ENCODE results near the gene OR10A2.

DNA sequence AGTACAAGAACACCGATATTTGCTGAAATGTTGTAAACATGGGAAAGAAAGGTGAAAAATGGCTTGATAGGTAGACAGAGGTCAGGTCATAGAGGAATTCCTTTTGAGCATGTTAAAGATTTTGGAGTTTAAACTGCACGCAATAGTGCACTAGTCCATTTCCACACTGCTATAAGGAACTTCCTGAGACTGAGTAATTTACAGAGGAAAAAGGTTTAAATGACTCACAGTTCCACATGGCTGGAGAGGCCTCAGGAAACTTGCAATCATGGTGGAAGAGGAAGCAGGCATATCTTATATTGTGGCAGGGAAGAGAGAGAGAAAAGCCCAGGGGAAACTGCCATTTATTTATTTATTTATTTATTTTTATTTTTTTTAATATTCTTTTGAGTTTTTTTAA is 12.3 kb upstream of the OR10A2 start:
- TF ChIP-seq, protein P1, sequence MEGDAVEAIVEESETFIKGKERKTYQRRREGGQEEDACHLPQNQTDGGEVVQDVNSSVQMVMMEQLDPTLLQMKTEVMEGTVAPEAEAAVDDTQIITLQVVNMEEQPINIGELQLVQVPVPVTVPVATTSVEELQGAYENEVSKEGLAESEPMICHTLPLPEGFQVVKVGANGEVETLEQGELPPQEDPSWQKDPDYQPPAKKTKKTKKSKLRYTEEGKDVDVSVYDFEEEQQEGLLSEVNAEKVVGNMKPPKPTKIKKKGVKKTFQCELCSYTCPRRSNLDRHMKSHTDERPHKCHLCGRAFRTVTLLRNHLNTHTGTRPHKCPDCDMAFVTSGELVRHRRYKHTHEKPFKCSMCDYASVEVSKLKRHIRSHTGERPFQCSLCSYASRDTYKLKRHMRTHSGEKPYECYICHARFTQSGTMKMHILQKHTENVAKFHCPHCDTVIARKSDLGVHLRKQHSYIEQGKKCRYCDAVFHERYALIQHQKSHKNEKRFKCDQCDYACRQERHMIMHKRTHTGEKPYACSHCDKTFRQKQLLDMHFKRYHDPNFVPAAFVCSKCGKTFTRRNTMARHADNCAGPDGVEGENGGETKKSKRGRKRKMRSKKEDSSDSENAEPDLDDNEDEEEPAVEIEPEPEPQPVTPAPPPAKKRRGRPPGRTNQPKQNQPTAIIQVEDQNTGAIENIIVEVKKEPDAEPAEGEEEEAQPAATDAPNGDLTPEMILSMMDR (IDR thresholded peaks at IDR 0.05), result no peak
- TF ChIP-seq POLR2A (IDR thresholded peaks at IDR 0.05), result no peak

All from thyroid gland (tissue), 4 donors.